ENCODE measurements around the gene EPM2AIP1. TPM values are rescaled to one million over a fixed set of nuclear protein-coding genes. Genes with fewer than 3 reads are reported as not detected.

EPM2AIP1 gene
- total RNA-seq, 1 experiment from 2014 or later: 7.3 TPM

- no peaks in the 10 kb centered on the region; the same call in 1 of the 2 replicates for H3K9me3 ChIP-seq (ENCODE audit: control insufficient read depth, insufficient read depth, low read depth, low read length)
- in situ Hi-C loops (cut with HindIII; ENCODE audit: low pct_unique_long_range_greater_than_20kb, low sequenced_read_pairs) (no loop called here), intact Hi-C loops (cut with micrococcal nuclease; ENCODE audit: unreplicated experiment) (no loop called here)
- no TSS peak for BruUV-seq (replicated peaks)
- no peaks in the 10 kb centered on the region for H3K36me3 ChIP-seq (ENCODE audit: control insufficient read depth, insufficient read depth, low read length)
- no peak for TF ChIP-seq SIN3A (IDR thresholded peaks at IDR 0.05; ENCODE audit: borderline replicate concordance, insufficient read depth, low read depth, low read length)
- TF ChIP-seq REST (IDR thresholded peaks at IDR 0.05; ENCODE audit: insufficient read depth in 1 of 2, low read depth in 2 of 2, low read length in 1 of 2): no peak
- TF ChIP-seq TCF7L2 (IDR thresholded peaks at IDR 0.05; ENCODE audit: low read depth, low read length): no peak
- TF ChIP-seq CTCF (IDR thresholded peaks at IDR 0.05): no peak
- no peak for TF ChIP-seq POLR2AphosphoS5 (IDR thresholded peaks at IDR 0.05; ENCODE audit: low read depth, low read length)
- no peaks in the 10 kb centered on the region for H3K27me3 ChIP-seq (ENCODE audit: control insufficient read depth, insufficient read depth, low read length)
- POLR2A ChIA-PET: no interaction called here
- ATAC-seq: peak; percentile 65
- H3K27ac ChIP-seq (ENCODE audit: low read length): no peak within 1 kb of the TSS
- no peak for DNase-seq (ENCODE audit: low read depth, low spot score)
- CTCF ChIA-PET: interaction anchor here (0.7 kb wide), 1 partner anchor 14 kb away, joined by 3 read pairs; no protein-coding TSS in a partner anchor
- H3K4me3 ChIP-seq (ENCODE audit: low read depth in 2 of 2, low read length in 2 of 2): peak within 1 kb of the TSS; percentile 46 to 63
- peaks cover 4% of the 10 kb centered on the region; the same call in 1 of the 2 replicates for H3K4me1 ChIP-seq (ENCODE audit: control insufficient read depth, insufficient read depth, low read length)
These were observed 48.2 kb downstream of the EPM2AIP1 start, which contains the start of gene TRANK1 for GRCh38 chr3:36944641-36945270. Gene TRANK1 (minus strand): TSS chr3:36945054. CDS start chr3:36944809, 245 bp downstream.

GRCh38 chr3:36944012-36944640 lies 48.8 kb downstream of the EPM2AIP1 start:
- ATAC-seq (peak; percentile 87), DNase-seq (ENCODE audit: low read depth, low spot score) (no peak)
- no peaks in the 10 kb centered on the region; the same call in 1 of the 2 replicates for H3K9me3 ChIP-seq (ENCODE audit: control insufficient read depth, insufficient read depth, low read depth, low read length)
- no TSS peak for BruUV-seq (replicated peaks)
- H3K4me3 ChIP-seq (ENCODE audit: low read depth in 2 of 2, low read length in 2 of 2): peak overlapping the region; percentile 46 to 63
- H3K4me1 ChIP-seq (ENCODE audit: control insufficient read depth, insufficient read depth, low read length): peaks cover 4% of the 10 kb centered on the region; the same call in 1 of the 2 replicates
- in situ Hi-C loops (cut with HindIII; ENCODE audit: low pct_unique_long_range_greater_than_20kb, low sequenced_read_pairs): no loop called here
- H3K36me3 ChIP-seq (ENCODE audit: control insufficient read depth, insufficient read depth, low read length): no peaks in the 10 kb centered on the region
- no peaks in the 10 kb centered on the region for H3K27me3 ChIP-seq (ENCODE audit: control insufficient read depth, insufficient read depth, low read length)
- ChIA-PET CTCF (interaction anchor here (0.7 kb wide), 1 partner anchor 15 kb away, joined by 3 read pairs; no protein-coding TSS in a partner anchor), POLR2A (no interaction called here)
- no peak for TF ChIP-seq REST (IDR thresholded peaks at IDR 0.05; ENCODE audit: insufficient read depth in 1 of 2, low read depth in 2 of 2, low read length in 1 of 2)
- no peak for TF ChIP-seq POLR2AphosphoS5 (IDR thresholded peaks at IDR 0.05; ENCODE audit: low read depth, low read length)
- no peak for TF ChIP-seq TCF7L2 (IDR thresholded peaks at IDR 0.05; ENCODE audit: low read depth, low read length)
- no peak for TF ChIP-seq SIN3A (IDR thresholded peaks at IDR 0.05; ENCODE audit: borderline replicate concordance, insufficient read depth, low read depth, low read length)
- no peak for TF ChIP-seq CTCF (IDR thresholded peaks at IDR 0.05)
- intact Hi-C loops (cut with micrococcal nuclease; ENCODE audit: unreplicated experiment): no loop called here
- no peak overlapping the region for H3K27ac ChIP-seq (ENCODE audit: low read length)

Measured in Panc1 (cell line).